HG03565 (cell line): ENCODE data around the gene PTPRQ.

Experiments used
- ATAC-seq: cut with Tn5 transposase; IDR thresholded peaks from one replicate; pipeline ENCODE4 v1.9.1; 2021; ENCODE audit warnings: mild to moderate bottlenecking, moderate library complexity; ENCODE audit not compliant: unreplicated experiment

The PTPRQ gene

GRCh38 chr12:80698847-80699542 lies 255.0 kb downstream of the PTPRQ start:
- ATAC-seq, result no peak

- ATAC-seq, result no peak
Observed at GRCh38 chr12:80700327-80700726, 256.3 kb downstream of the PTPRQ start.

GRCh38 chr12:80701388-80701787 lies 257.4 kb downstream of the PTPRQ start:
- no peak for ATAC-seq

GRCh38 chr12:80702889-80703805 lies 259.1 kb downstream of the PTPRQ start:
- ATAC-seq, result peak; percentile 85

- ATAC-seq, result no peak
Observed at GRCh38 chr12:80704420-80704819, 260.4 kb downstream of the PTPRQ start.

GRCh38 chr12:80707126-80707829 lies 263.2 kb downstream of the PTPRQ start, which contains the start of gene MYF6:
TSS of gene MYF6 (plus strand) at chr12:80707634. CDS start at chr12:80707720, 86 bp downstream.
- ATAC-seq, result no peak

- no peak for ATAC-seq
Observed at GRCh38 chr12:80707830-80708258, 263.8 kb downstream of the PTPRQ start.

GRCh38 chr12:80708259-80708974 lies 264.4 kb downstream of the PTPRQ start:
- no peak for ATAC-seq

- ATAC-seq, result no peak
Observed at GRCh38 chr12:80708975-80709328, 264.9 kb downstream of the PTPRQ start.

- peak; percentile 57 for ATAC-seq
Observed at GRCh38 chr12:80709811-80710726, 266.0 kb downstream of the PTPRQ start.

GRCh38 chr12:80710727-80711449 lies 266.9 kb downstream of the PTPRQ start:
- peak; percentile 7 for ATAC-seq

- no peak for ATAC-seq
Observed at GRCh38 chr12:80711866-80712265, 267.8 kb downstream of the PTPRQ start.

- no peak for ATAC-seq
Observed at GRCh38 chr12:80712866-80713265, 268.8 kb downstream of the PTPRQ start.

GRCh38 chr12:80713419-80713818 lies 269.4 kb downstream of the PTPRQ start:
- no peak for ATAC-seq

GRCh38 chr12:80714055-80714454 lies 270.0 kb downstream of the PTPRQ start:
- no peak for ATAC-seq

GRCh38 chr12:80714846-80715245 lies 270.8 kb downstream of the PTPRQ start:
- no peak for ATAC-seq

GRCh38 chr12:80715713-80716249 lies 271.7 kb downstream of the PTPRQ start:
- no peak for ATAC-seq

- no peak for ATAC-seq
Observed at GRCh38 chr12:80716696-80717469, 272.8 kb downstream of the PTPRQ start, which contains the start of gene MYF5. TSS of gene MYF5 (plus strand) at chr12:80716912. CDS start at chr12:80717064, 152 bp downstream.
